AG09309 (cell line): Measurements from ENCODE around the gene COX7A2.

Source experiments
- DNase-seq: peaks from one replicate; pipeline ENCODE4 v3.0.0-alpha.2; 2010; ENCODE audit warnings: low read depth
- H3K4me3 ChIP-seq: 2 replicates; pipeline ENCODE4 v1.5.1; 2011; ENCODE audit warnings: mild to moderate bottlenecking, low read depth, low read length, moderate library complexity; ENCODE audit not compliant: control insufficient read depth
- TF ChIP-seq, protein P1 (sequence below): IDR thresholded peaks from 2 replicates; pipeline ENCODE4 v1.5.1; 2011; ENCODE audit warnings: mild to moderate bottlenecking, low read depth, low read length, inconsistent platforms; ENCODE audit not compliant: insufficient read depth, control insufficient read depth; ENCODE audit errors: missing control alignments

COX7A2 gene

DNA sequence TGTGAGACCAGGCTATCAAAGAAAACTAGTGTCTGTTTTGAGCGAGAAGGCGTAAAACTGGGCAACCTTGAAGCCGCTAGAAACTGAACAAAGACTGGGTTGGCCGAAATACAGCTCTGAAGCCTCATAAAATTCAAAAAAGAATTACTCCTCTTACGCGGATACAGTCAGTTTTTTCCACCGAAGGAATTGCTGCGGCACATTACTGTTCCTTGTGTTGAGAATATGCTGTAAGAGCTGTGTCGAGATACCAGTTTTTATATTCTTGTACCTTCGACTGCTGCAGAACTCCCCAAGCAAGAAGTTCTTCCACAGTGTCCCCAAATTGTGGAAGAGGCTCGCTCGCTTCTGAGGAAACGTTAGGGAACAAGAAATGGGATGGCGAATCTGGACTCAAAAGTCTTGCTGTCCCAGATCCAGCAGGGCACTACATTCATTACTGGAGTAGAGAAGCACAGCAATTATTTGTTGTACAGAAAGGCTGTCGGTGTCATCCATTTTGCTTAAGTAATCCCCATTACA, 523 bp upstream of the COX7A2 start:
- TF ChIP-seq, protein P1, sequence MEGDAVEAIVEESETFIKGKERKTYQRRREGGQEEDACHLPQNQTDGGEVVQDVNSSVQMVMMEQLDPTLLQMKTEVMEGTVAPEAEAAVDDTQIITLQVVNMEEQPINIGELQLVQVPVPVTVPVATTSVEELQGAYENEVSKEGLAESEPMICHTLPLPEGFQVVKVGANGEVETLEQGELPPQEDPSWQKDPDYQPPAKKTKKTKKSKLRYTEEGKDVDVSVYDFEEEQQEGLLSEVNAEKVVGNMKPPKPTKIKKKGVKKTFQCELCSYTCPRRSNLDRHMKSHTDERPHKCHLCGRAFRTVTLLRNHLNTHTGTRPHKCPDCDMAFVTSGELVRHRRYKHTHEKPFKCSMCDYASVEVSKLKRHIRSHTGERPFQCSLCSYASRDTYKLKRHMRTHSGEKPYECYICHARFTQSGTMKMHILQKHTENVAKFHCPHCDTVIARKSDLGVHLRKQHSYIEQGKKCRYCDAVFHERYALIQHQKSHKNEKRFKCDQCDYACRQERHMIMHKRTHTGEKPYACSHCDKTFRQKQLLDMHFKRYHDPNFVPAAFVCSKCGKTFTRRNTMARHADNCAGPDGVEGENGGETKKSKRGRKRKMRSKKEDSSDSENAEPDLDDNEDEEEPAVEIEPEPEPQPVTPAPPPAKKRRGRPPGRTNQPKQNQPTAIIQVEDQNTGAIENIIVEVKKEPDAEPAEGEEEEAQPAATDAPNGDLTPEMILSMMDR, result no peak
- no peak for DNase-seq
- H3K4me3 ChIP-seq, result peak overlapping the region; percentile 95

DNA sequence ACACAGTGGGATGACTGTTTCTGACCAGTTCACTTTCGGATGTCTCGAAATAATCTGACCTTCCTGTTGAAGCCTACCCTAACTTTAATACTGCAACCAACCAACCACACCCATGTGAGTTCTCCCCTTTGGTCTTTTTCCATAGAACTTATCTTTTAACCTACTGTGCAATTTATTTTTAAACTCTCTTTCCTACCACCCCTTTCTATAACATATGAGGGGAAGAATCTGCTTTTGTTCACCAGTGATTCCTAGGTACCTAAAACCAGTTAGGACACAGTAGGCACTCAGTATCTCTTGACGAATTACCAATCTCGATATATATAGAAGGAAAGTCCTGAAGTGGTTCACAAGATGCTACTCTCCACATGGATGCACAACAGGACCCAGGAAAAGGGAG, 7.0 kb downstream of the COX7A2 start:
- DNase-seq, result no peak
- H3K4me3 ChIP-seq, result no peak overlapping the region
- TF ChIP-seq, protein P1, result no peak

DNA sequence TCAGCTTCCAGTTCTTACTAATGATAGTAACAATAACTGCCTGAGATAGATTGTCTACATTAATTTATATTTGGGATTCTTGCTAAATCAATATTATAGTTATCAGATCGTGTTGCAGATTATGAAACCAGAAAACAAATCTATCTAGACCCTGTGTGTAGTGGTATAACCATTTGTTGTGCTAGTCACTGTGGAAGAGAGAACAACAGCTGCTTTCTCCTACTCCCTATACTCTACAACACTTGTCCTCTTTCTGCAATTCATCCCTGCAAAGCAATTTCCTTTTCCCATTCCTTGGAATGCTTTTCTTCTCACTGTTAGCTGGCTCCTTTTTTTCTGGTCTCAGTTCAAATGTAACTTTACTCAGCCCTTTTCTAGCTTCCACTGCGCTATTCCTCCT, 8.3 kb downstream of the COX7A2 start:
- no peak for DNase-seq
- TF ChIP-seq, protein P1, result no peak
- no peak overlapping the region for H3K4me3 ChIP-seq

DNA sequence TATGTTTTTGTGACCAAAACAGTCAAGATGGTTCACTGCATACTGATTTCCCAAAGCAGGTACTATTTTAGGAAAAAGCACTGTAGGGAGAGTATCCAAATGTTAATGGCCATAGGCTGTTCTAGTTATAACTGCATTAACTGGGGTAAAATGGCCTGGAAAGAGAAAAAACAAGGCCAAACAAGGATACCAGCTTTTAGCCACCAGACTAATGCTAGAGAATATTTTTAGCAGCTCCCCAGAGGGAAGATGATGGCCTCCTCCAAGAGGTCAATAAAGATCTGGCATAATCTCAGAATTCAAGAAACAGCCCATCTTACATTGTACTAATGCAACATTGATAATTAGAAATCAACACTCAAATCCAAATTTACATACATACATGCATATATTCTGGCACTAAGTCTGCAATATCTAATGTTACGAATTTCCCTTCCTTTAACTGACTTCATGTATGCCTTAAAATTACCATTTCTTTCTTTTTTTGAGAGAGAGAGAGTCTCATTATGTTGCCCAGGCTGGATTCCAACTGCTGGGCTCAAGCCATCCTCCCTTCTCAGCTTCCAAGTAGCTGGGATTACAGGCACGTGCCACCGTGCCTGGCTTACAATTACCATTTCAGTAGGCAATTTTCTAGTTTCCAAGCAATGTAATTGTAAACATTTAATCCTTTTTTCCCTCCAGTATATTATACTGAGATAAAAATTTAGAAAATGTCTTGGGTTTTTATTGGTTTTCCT, 9.3 kb downstream of the COX7A2 start:
- no peak for DNase-seq
- TF ChIP-seq, protein P1, result no peak
- no peak overlapping the region for H3K4me3 ChIP-seq

DNA sequence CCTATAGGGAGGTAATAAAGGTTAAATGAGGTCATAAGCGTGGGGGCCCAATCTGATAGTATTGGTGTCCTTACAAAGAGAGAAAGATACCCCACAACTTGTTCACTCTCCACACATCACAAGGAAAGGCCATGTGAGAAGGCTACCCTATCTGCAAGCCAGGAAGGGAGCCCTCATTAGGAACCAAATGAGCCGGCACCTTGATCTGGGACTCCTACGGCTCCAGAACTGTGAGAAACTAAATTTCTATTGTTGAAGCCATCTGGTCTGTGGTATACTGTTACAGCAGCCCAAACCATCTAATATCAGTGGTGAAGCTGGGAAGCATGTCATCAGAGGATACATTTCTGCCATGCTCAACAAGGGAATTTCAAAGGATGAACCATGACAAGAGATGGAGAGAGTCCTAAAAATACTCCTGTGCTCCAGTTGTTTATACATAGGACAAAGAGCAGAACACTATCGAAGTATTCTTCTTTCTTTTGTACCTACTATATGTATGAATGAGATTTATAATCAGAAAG, 10.4 kb downstream of the COX7A2 start:
- DNase-seq, result no peak
- TF ChIP-seq, protein P1, result no peak
- no peak overlapping the region for H3K4me3 ChIP-seq

DNA sequence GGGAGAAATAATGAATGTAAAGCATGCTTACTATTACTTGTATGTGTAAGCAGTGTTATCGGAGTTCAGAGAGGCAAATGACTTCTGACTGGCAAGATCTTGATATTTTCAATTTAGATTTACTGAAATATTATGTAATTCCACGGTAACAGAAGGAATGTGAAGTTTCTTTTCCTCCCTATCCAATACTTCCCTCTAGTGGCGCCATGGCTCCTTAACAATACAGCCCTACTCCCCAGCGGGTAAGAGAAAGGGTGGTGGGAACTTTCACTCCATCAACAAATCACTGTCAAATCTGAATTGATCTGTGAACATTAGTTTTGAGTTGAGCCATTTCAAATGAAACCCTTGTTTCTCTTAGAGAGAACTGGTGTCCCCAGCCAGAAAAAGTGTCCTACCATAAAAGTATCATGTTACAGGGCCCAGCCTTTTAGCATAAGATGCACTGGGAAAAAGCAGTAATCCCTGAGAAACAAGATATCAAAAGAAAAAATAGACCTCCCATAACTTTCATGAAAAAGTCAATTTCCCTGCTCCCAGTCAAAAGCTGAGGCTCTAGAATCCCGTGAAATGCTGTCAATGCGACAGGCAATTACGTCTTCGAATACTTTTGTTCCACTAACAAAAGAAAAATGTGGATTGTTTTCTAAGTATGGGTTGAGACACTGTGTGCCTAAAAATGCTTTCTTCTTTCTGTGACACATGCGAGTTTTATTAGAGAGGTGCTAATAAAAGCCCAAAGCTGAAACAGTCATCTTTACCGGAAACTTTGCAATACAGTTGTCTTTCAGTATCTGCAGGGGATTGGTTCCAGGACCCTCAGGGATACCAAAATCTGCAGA, 12.9 kb downstream of the COX7A2 start:
- no peak overlapping the region for H3K4me3 ChIP-seq
- peak; percentile 38 for DNase-seq
- TF ChIP-seq, protein P1, result peak; percentile 82
